Hepatocyte (in vitro differentiated cells): Measurements from ENCODE around the gene DDR2.

Experiments used
- CTCF ChIP-seq: fragments of 200-600 bp; sonication (generic); IDR thresholded peaks from 2 replicates; pipeline ENCODE4 v1.5.1; 2016; ENCODE audit warnings: antibody characterized with exemption, mild to moderate bottlenecking; ENCODE audit not compliant: poor library complexity
- EZH2phosphoT487 ChIP-seq: fragments of 200-600 bp; sonication (generic); IDR thresholded peaks from one replicate; pipeline ENCODE4 v1.6.1; 2018; ENCODE audit warnings: antibody characterized with exemption, mild to moderate bottlenecking, low read depth, moderate library complexity; ENCODE audit not compliant: unreplicated experiment, severe bottlenecking

GRCh38 chr1:162699366-162699765, 67.1 kb downstream of the DDR2 start:
- TF ChIP-seq CTCF (no peak), EZH2phosphoT487 (no peak)
